NCI-H187 (cell line): ENCODE measurements around the gene ZFC3H1.

ENCODE experiments used
- DNase-seq, 2 experiments: peaks; one replicate each; lab custom pipeline; 2025; lab: John Stamatoyannopoulos, UW

The ZFC3H1 gene

GRCh38 chr12:71671816-71672215 lies 8.2 kb upstream of the ZFC3H1 start:
- DNase-seq = no peak

DNA sequence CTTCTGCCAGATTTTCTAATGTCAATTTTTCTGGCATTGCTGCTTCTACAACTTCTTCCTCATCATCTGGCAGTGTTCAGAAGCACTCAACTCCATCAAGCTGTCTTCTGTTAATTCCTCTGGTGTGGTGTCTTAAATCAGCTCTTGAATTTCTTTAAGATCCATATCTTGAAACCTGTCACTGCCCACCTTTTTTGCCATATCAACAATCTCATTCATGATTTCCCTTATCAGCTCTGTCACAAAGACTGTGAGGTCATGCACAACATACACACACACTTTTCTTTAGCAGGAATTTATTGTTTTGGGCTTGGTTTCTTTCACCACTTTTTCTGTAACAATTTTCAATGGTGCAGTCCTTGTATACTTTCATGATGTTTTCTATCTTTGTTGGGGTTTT lies 7.7 kb upstream of the ZFC3H1 start:
- DNase-seq = no peak

DNA sequence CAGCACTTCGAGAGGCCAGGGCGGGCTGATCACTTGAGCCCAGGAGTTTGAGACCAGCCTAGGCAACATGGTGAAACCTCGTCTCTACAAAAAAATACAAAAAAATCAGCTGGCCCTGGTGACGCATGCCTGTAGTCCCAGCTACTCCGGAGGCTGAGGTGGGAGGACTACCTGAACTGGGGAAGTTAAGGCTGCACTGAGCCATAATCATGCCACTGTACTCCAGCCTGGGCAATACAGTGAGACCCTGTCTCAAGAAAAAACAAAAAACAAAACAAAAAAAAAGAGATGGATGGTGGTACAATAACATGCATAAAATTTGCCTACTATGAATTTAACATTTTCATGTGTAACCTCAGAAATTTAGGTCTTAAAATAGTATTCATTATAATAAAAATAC lies 2.6 kb upstream of the ZFC3H1 start:
- DNase-seq = no peak

DNA sequence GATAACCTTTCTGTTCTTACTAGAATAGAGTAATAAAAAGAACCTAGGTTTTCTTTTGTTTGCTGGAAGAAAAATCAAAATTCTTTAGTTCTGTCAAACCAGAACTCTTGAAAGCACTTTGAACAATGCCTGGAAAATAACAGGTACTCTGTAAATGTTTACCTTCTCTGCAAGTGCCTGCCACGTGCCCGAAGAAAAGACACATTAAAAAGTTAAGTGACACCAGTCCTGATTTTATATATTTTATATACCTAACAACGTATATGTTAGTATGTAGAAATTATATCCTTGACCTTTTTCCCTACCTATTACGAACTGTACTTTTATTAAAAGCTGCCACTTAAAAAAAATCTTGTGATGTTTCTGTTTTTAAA lies 1.4 kb upstream of the ZFC3H1 start:
- no peak for DNase-seq

DNA sequence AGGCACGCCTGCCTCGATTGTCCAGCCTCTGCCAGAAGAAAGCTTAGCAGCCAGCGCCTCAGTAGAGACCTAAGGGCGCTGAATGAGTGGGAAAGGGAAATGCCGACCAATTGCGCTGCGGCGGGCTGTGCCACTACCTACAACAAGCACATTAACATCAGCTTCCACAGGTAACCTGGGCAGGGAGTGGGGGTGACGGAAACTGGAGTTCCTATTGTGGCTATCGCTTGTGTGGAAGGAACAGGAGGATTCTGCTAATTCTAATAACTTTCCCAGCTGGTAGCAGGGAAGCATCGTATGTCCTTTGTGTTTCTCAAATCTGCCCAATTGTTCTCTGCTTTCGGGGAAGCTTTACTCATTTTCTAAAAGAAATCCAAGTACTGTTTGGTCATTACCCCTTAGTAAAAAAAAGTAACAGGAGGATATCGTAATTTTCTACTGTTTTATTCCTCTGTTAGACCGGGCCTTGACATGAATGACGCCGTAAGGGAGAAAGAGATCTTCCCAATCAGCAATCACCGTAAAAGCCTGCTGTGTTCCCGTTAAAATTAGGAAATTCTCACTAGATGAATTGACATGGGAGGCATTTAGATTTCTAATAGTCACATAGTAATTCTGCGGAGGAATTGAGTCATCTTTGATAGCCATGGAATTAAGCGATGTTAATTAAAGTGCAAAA lies 902 bp upstream of the ZFC3H1 start:
- no peak for DNase-seq

DNA sequence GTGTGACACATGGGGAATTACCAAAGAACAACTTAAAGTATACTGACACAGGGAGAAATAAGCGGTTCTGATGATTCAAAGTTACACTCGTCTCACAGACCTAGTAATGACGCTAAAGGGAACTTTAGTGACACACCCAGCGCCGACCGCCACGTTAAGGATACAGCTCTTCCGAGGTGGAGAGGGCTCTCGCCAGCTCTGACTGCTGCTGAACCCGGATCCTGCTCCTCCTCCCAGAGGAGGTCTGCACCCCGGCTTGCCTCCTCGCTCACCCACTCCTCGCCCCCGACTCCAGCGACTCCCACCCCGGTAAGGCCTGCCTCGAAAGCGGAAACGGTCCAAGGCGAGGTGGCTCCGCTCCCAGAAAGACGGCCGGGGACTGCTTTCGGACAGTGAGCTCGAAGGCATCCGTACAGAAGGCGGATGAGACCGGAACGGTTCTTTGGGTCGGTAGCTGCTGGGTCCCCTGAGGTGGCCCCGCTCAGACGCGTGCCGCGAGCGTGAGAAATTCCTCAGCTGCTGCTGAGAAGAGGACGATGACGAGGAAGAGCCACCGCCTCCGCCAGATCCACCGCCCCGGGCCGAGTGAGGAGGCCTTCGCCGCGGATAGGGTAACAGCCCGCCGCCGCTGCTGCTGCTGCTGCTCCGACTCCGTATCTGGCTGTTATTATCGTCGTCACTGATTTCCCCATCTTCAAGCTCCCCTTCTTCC lies 643 bp downstream of the ZFC3H1 start:
- no peak for DNase-seq

DNA sequence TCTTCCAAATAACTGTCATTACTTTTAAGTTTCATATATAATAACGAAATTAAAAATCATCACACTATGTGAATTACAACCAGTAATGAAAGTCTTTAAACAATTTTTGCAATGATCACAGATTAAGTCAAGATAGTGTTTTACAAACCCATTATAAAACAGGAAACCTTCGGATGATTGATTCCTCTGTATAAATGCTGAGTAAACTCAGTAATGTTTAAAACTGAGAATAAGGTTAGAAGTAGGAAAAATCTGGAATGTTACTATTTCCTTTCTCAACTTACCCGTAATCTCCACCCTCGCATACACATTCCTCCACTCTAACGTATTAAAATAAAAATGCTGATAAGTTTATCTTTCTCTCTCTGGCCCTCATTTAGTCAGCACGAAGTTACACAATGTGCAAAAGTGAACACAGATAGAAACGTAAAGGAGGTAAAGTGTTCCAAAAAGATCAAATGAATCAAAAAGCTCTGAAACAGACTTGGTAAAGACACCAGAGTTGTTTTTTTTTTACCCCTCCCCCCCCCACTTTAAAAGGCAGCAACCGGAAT lies 1.6 kb downstream of the ZFC3H1 start:
- no peak for DNase-seq

DNA sequence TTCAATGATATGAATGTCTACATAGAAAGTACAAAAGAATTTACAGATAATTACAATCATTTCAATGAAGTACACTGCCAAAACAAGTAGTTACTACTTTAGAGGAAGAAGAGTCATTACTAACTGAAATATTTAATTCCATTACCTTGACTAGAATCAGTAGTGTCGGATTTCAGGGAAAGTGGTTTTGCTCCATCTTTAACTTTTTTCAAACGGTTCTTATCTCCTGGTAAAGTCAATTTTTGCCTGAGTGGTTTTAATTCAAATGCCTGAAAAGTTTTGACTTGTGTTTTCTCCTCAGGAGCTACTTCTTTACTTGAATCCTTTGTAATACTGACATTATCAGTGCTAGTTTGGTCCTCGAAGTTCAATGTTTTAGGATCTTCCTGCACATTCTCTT lies 6.9 kb downstream of the ZFC3H1 start:
- DNase-seq = no peak

DNA sequence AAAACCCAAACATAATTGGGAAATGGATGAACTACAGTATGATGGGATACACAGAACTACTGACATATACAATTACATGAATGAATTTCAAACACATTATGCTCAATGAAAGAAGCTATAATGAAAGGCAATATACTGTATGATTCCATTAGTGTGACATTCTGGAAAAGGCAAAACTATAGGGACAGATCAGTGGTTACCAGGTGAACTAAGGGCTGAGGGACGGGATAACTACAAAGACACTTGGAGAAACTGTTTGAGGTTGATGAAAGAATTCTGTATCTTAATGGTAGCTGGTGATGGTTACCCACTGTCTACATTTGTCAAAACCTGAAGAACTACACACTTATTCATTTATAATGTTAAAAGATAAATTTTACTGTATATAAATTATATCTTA lies 7.7 kb downstream of the ZFC3H1 start:
- DNase-seq = no peak

GRCh38 chr12:71655495-71655894 lies 8.2 kb downstream of the ZFC3H1 start:
- no peak for DNase-seq

GRCh38 chr12:71654200-71654599 lies 9.4 kb downstream of the ZFC3H1 start:
- DNase-seq = no peak

DNA sequence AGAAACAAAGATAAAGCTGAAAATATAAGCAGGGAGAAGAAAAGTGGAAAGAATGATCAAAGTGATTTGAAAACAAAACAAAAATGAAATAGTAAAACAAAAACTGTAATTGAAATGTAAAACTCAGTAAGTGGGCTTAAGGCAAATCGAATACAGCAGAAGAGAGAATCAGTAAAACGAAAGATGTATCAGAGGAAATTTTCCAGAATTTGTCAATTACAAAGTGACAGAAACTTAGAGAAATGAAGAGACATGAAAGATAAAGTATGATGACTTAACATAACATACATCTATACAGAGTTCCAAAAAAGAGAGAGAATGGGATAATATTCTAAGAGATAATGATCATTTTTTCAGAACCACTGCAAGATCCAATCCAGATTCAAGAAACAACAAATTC lies 10.5 kb downstream of the ZFC3H1 start:
- DNase-seq = no peak

DNA sequence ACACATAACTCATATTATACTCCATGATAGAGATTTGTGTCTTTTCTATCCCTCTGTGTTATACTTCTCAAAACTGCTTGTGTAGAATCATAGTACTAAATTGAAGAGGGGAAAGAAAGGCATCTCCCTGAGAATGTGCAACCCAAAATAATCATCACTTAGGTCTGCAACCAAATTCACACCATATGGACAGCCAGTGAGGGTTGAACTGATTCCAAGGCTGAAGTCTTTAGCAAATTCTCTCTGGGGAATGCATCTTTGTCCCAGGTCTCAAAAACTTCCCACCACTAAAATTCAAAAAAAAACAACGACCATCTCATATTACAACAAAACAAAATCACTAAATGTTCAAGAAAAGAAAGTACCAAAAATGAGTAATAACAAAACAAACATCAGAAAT lies 11.0 kb downstream of the ZFC3H1 start:
- no peak for DNase-seq

GRCh38 chr12:71649401-71649800 lies 14.2 kb downstream of the ZFC3H1 start:
- no peak for DNase-seq

GRCh38 chr12:71648537-71648936 lies 15.1 kb downstream of the ZFC3H1 start:
- no peak for DNase-seq

GRCh38 chr12:71646512-71646911 lies 17.1 kb downstream of the ZFC3H1 start:
- no peak for DNase-seq

DNA sequence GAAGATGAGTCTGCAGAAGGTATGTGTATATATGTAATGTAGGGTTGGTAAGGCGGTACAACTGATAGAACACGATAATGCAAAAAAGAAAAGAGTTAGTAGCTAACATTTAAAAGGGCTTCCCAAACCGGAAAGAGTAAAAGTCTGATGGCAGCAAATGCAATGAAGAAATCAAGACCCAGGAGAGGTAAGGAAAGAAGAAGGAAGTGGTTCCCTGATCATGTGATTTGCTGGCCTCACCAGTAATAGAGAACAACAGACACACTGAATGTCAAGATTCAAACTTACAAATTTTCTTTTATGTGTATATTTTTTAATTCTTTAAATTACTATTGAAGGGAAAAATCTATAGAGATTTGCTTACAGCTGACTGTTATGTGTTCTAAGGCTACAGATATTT lies 18.4 kb downstream of the ZFC3H1 start:
- no peak for DNase-seq

- DNase-seq = no peak
These were observed 21.4 kb downstream of the ZFC3H1 start for GRCh38 chr12:71642264-71642663.

DNA sequence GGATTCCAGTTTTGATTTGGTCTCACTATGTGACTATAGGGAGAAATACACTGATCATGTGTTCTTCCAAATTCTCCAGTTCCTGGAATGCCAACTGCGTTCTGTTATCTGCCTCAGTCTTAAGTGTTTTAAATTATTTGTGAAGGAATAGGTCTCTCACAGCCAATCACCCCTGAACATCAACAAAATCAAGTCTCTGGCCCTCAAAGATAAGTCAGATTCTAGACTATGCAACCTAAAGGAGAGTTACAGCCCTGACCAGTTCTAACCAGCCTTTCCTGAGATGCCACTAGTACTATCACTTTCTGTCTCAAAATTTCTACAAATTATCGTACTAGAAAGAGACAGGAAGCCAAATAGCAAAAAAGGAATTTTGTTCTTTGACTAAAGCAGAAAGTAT lies 22.3 kb downstream of the ZFC3H1 start:
- DNase-seq = no peak

DNA sequence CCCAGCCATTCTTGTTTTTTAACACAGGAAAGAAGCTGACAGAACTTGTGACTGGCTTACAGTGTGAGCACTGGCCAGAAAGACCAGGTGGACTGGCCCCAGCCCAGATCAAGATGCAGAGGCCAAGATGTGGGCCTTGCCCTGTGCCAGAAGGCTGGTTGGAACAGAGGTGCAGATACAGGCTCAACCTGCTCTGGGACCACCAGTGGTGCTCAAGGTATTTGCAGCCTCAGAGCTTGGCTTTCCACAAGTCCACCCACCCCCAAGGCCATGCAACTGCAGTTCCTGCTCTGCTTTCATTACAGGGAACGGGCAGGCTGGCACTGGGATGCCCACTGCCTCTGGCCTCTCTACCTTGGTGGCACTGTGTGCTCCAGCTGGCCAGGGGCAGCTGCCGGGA lies 23.3 kb downstream of the ZFC3H1 start:
- DNase-seq = no peak

- DNase-seq = no peak
These were observed 24.3 kb downstream of the ZFC3H1 start for GRCh38 chr12:71639341-71639760.

DNA sequence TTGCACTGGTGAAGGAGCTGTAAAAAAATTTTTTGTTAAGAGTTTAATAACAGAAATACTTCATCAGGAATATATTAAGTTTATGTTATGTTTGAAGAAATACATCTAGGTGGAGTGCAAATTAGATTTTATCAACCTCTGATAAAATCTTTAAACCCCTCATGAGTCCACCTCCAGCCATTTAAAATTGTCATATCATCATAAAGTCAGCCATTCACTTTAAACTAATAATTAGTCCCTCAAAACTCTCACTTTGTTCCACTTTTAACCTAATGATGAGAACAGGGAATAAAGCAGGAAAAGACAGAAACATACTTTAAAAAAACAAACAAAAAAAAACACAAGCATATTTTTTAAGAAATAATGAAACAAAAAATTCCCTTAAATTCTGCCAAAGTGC lies 25.1 kb downstream of the ZFC3H1 start:
- no peak for DNase-seq

DNA sequence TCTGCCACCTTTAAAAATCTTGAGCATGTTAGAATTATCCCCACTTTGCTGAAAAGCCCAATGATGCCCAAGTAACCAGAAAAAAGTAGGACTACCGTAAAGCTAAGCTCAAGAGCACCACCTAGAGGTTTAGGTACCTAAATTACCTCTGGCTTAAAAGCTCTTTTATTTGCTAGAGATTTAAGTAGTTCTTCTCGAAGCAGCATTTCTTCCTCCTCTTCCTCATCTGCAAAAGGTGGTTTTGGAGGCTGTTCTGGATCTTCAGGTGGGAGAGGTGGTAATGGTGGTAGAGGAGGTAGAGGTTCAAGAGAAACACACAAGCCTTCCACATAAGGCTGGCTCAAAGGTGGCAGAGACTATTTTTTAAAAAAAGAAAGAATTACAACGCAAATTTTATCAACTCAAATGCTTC lies 26.9 kb downstream of the ZFC3H1 start:
- DNase-seq = no peak
